Nephron (organoid): ENCODE measurements around the gene OR8B4.
"Not testable (repeated sequence)": the region's sequence is repeated elsewhere in the genome, so short reads cannot be mapped to it uniquely, and the experiment has no call there.

Experiments
- H3K27ac Mint-ChIP-seq, 3 experiments: 2 replicates each; pipeline ENCODE4 v1.8.0; 2020; ENCODE audit warnings: mixed read lengths in 3 of 3, mild to moderate bottlenecking in 2 of 3, moderate library complexity in 1 of 3
- H3K27me3 Mint-ChIP-seq: 2 replicates; pipeline ENCODE4 v1.8.0; 2021; ENCODE audit warnings: low read depth, mild to moderate bottlenecking, moderate library complexity, mixed read lengths
- H3K36me3 Mint-ChIP-seq: 2 replicates; pipeline ENCODE4 v1.8.0; 2020; ENCODE audit warnings: low read depth, mixed read lengths
- H3K4me1 Mint-ChIP-seq: 2 replicates; pipeline ENCODE4 v1.8.0; 2020; ENCODE audit warnings: mixed read lengths
- H3K4me3 Mint-ChIP-seq, 3 experiments: 2 replicates each; pipeline ENCODE4 v1.8.0; 2020; ENCODE audit warnings: mild to moderate bottlenecking in 3 of 3, mixed read lengths in 3 of 3, moderate library complexity in 2 of 3
- H3K9me3 Mint-ChIP-seq: 2 replicates; pipeline ENCODE4 v1.8.0; 2020; ENCODE audit warnings: mixed read lengths
- TF ChIP-seq, protein P1 (sequence below), 3 experiments: fragments of 200-600 bp; sonication (generic); IDR thresholded peaks; one replicate each; pipeline ENCODE4 v1.5.0; 2021; ENCODE audit warnings: antibody characterized with exemption in 3 of 3; ENCODE audit not compliant: unreplicated experiment in 3 of 3

OR8B4 gene

DNA sequence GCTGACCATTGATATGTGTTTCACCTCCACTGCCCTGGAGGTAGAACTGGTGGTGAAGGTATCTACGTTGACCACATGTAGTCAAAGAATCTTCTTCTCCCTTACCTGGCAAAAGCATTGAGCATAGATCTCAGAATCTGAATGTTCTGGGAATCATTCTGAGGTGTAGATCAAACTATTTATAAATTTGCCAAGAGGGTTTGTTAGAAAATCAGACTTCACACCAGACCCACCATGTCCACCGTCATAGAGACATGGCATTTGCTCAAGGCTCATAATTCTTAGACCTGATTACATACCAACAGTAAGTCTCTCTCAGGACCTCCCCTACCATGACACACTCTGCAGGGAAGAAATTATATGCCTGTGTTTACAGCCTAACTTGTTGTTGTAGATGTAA is 40.3 kb downstream of the OR8B4 start, which contains the start of gene OR8B2:
TSS of gene OR8B2 (minus strand) at position 101 of the 400 bp plus-strand sequence. CDS start 1,156 bp downstream, outside the sequence.
- H3K27me3 Mint-ChIP-seq, result peaks cover 4% of the 10 kb centered on the region
- no peak within 1 kb of the TSS for H3K4me3 Mint-ChIP-seq
- no peaks in the 10 kb centered on the region for H3K4me1 Mint-ChIP-seq
- TF ChIP-seq, protein P1, sequence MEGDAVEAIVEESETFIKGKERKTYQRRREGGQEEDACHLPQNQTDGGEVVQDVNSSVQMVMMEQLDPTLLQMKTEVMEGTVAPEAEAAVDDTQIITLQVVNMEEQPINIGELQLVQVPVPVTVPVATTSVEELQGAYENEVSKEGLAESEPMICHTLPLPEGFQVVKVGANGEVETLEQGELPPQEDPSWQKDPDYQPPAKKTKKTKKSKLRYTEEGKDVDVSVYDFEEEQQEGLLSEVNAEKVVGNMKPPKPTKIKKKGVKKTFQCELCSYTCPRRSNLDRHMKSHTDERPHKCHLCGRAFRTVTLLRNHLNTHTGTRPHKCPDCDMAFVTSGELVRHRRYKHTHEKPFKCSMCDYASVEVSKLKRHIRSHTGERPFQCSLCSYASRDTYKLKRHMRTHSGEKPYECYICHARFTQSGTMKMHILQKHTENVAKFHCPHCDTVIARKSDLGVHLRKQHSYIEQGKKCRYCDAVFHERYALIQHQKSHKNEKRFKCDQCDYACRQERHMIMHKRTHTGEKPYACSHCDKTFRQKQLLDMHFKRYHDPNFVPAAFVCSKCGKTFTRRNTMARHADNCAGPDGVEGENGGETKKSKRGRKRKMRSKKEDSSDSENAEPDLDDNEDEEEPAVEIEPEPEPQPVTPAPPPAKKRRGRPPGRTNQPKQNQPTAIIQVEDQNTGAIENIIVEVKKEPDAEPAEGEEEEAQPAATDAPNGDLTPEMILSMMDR (IDR thresholded peaks at IDR 0.05; ENCODE audit: unreplicated experiment in 3 of 3), result no peak
- H3K9me3 Mint-ChIP-seq, result peaks cover 3% of the 10 kb centered on the region
- H3K36me3 Mint-ChIP-seq, result no peaks in the 10 kb centered on the region
- no peak within 1 kb of the TSS for H3K27ac Mint-ChIP-seq

DNA sequence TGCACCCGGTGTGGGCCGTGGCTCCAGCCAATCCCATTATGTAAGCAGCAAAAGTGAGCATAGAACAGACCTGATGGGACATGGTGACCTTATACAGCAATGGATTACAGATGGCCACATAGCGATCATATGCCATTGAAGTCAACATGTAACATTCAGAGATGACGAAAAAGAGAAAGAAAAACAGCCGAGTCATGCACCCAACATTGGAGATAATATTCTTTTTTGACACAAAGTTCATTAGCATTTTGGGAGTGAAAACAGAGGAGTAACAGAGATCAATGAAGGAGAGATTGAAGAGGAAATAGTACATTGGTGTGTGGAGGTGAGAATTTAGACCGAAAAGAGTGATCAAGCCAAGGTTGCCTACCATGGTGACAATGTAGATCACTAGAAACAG is 41.8 kb downstream of the OR8B4 start:
- not testable (repeated sequence) for H3K9me3 Mint-ChIP-seq, H3K4me3 Mint-ChIP-seq, H3K27ac Mint-ChIP-seq, H3K4me1 Mint-ChIP-seq, H3K36me3 Mint-ChIP-seq, H3K27me3 Mint-ChIP-seq

DNA sequence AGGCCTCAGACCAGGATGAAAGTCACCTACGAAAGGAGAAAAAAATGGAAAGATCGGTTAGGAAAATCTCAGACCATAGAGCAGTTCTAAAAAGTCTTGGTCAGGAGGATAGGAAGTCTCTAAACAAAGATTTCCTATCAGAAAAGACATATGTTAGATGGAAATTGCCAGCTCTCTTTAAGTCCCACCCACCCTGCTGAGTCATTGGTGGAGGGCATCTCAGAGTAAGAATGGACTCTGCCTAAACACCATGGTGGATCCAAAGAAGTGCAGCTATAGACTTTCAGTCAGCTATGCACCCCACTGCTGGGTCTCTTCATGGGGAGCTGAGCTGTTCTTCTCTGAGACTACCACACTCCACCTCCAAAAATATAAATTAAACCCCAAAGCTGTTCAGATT is 44.1 kb downstream of the OR8B4 start:
- TF ChIP-seq, protein P1 (IDR thresholded peaks at IDR 0.05; ENCODE audit: unreplicated experiment in 3 of 3), result no peak
- H3K4me1 Mint-ChIP-seq, result no peaks in the 10 kb centered on the region
- no peak overlapping the region for H3K27ac Mint-ChIP-seq
- no peaks in the 10 kb centered on the region for H3K36me3 Mint-ChIP-seq
- H3K4me3 Mint-ChIP-seq, result no peak overlapping the region
- H3K9me3 Mint-ChIP-seq, result no peaks in the 10 kb centered on the region
- H3K27me3 Mint-ChIP-seq, result no peaks in the 10 kb centered on the region

DNA sequence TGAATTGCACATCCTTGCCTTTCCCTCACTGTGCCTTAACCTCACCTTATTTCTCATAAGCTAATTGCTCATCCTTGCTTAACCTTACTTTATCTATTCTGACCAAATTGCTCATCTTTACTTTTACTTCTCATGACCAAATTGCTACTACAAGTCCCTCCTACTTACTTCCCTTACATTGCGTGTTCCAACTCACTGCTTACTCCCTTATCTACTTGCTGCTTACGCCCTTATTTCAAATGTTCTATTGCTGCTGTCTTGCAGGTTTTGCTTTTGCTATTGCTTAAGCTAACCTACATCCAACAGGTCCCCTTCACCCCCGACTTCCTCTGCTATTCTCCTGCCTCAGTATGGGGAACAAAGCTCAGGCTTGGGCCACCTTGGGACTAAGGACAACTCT is 48.4 kb downstream of the OR8B4 start:
- Mint-ChIP-seq H3K4me1 (no peaks in the 10 kb centered on the region), H3K4me3 (no peak overlapping the region), H3K9me3 (no peaks in the 10 kb centered on the region), H3K36me3 (no peaks in the 10 kb centered on the region), H3K27ac (no peak overlapping the region), H3K27me3 (no peaks in the 10 kb centered on the region)
- TF ChIP-seq, protein P1 (IDR thresholded peaks at IDR 0.05; ENCODE audit: unreplicated experiment in 3 of 3), result no peak
